C4-2B (cell line): ENCODE data around the gene ADAT3.

ENCODE experiments used
- H3K27ac ChIP-seq: fragments of 450-650 bp; 2 replicates; pipeline ENCODE4 v1.5.1; 2017
- CTCF ChIP-seq: fragments of 450-650 bp; conservative IDR thresholded peaks from 2 replicates; pipeline ENCODE4 v1.5.1; 2017; ENCODE audit warnings: mild to moderate bottlenecking
- ZFX ChIP-seq: fragments of 450-650 bp; IDR thresholded peaks from 2 replicates; pipeline ENCODE4 v1.6.1; 2017

ADAT3 gene

GRCh38 chr19:1944088-1944915 lies 39.1 kb downstream of the ADAT3 start:
- no peak for TF ChIP-seq ZFX
- TF ChIP-seq CTCF: no peak
- peak overlapping the region; percentile 4; the same call in 1 of the 2 replicates for H3K27ac ChIP-seq

GRCh38 chr19:1944916-1945561 lies 39.8 kb downstream of the ADAT3 start:
- TF ChIP-seq CTCF: no peak
- TF ChIP-seq ZFX: no peak
- H3K27ac ChIP-seq: no peak overlapping the region

GRCh38 chr19:1945899-1946298 lies 40.7 kb downstream of the ADAT3 start:
- H3K27ac ChIP-seq: no peak overlapping the region
- TF ChIP-seq CTCF (no peak; the same call in 1 of the 2 replicates), ZFX (no peak)

- no peak overlapping the region for H3K27ac ChIP-seq
- TF ChIP-seq ZFX: no peak
- TF ChIP-seq CTCF: no peak
Measured at GRCh38 chr19:1947651-1948209, 42.5 kb downstream of the ADAT3 start.

- no peak overlapping the region for H3K27ac ChIP-seq
- TF ChIP-seq CTCF: no peak
- TF ChIP-seq ZFX: no peak
Measured at GRCh38 chr19:1949304-1950101, 44.3 kb downstream of the ADAT3 start.

- TF ChIP-seq ZFX: no peak
- no peak for TF ChIP-seq CTCF
- H3K27ac ChIP-seq: no peak overlapping the region
Measured at GRCh38 chr19:1950640-1951039, 45.4 kb downstream of the ADAT3 start.
